ENCODE measurements around the gene DGKG.

DNA sequence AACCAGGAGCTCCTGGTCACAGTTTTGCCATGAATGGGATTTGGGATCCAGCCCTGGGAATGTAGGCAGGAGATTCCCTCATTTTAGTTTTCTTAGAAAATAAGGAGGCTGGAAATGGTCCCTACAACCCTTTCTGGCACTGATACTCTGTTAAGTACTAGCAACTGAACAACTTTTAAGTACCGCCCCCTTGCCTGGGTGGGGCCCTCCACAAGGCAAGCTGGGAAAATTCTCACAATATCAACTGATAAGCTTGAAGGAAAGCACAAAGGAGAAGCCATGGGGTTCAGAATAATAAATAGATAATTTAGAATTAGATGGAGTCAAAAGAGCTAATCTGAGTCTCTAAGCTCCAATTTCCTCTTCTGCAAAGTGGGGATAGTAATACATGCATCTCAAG is 4.2 kb upstream of the DGKG start:
- no peak for TF ChIP-seq SUZ12 (IDR thresholded peaks at IDR 0.05; ENCODE audit: extremely low read depth, insufficient read depth, insufficient read length)
- TF ChIP-seq YY1 (IDR thresholded peaks at IDR 0.05; ENCODE audit: insufficient read depth, insufficient read length): no peak
- TF ChIP-seq ZNF274 (IDR thresholded peaks at IDR 0.05; ENCODE audit: low read depth, low read length): no peak

All from NT2/D1 (cell line).